K562 (cell line): ENCODE measurements around the gene UFC1. TPM values are rescaled to one million over a fixed set of nuclear protein-coding genes. Genes with fewer than 3 reads are reported as not detected.

Experiments used
- ATF1 ChIP-seq, 2 experiments: fragments of 450-650 bp in 1 of 2; IDR thresholded peaks; 2 replicates each; pipeline ENCODE4 v1.6.1; 2016; ENCODE audit warnings: missing compliant biosample characterization in 1 of 2, missing genetic modification characterization in 1 of 2
- CHD2 ChIP-seq: IDR thresholded peaks from 2 replicates; pipeline ENCODE4 v1.6.1; 2011; ENCODE audit warnings: low read depth, low read length
- DMBX1 ChIP-seq: fragments of 250-450 bp; sonication (Bioruptor Pico); IDR thresholded peaks from 2 replicates; pipeline ENCODE4 v1.8.0; 2022; ENCODE audit warnings: inconsistent platforms, mild to moderate bottlenecking, moderate library complexity, borderline replicate concordance
- ELK3 ChIP-seq: fragments of 450-650 bp; formaldehyde crosslinking; IDR thresholded peaks from 2 replicates; pipeline ENCODE4 v1.4.0; 2020; ENCODE audit warnings: mild to moderate bottlenecking
- FOXO4 ChIP-seq: fragments of 450-650 bp; formaldehyde crosslinking; IDR thresholded peaks from 2 replicates; pipeline ENCODE4 v1.4.0; 2020; ENCODE audit warnings: mild to moderate bottlenecking, moderate library complexity
- HIVEP1 ChIP-seq: fragments of 250-450 bp; sonication (Bioruptor Pico); IDR thresholded peaks from 2 replicates; pipeline ENCODE4 v1.4.0; 2020; ENCODE audit warnings: mild to moderate bottlenecking
- HMBOX1 ChIP-seq: sonication (generic); IDR thresholded peaks from 2 replicates; pipeline ENCODE4 v1.6.1; 2016
- HNRNPK ChIP-seq: fragments of 200-400 bp; formaldehyde crosslinking; IDR thresholded peaks from one replicate; pipeline ENCODE4 v1.6.1; 2018; ENCODE audit warnings: mild to moderate bottlenecking, low read depth, low read length; ENCODE audit not compliant: poor library complexity, severe bottlenecking
- L3MBTL2 ChIP-seq: fragments of 450-650 bp; IDR thresholded peaks from 2 replicates; pipeline ENCODE4 v1.6.1; 2016; ENCODE audit warnings: mild to moderate bottlenecking, moderate library complexity
- MNT ChIP-seq, 2 experiments: fragments of 450-650 bp; conservative IDR thresholded peaks; 2 replicates each; pipeline ENCODE4 v1.6.1; 2017; ENCODE audit warnings: mild to moderate bottlenecking in 2 of 2, moderate library complexity in 2 of 2
- MYBL2 ChIP-seq, 2 experiments: fragments of 450-650 bp in 1 of 2; sonication (generic) in 1 of 2; formaldehyde crosslinking in 1 of 2; IDR thresholded peaks; 2 replicates each; pipeline versions ENCODE4 v1.6.1 to v1.8.1; 2017 to 2022; ENCODE audit warnings: borderline replicate concordance in 1 of 2, inconsistent platforms in 1 of 2, low read depth in 1 of 2, mild to moderate bottlenecking in 1 of 2, missing genetic modification reagents in 1 of 2, moderate library complexity in 1 of 2
- NR3C1 ChIP-seq: sonication (generic); formaldehyde crosslinking; IDR thresholded peaks from 2 replicates; pipeline ENCODE4 v1.8.1; 2022; ENCODE audit warnings: missing genetic modification reagents
- SAFB2 ChIP-seq: fragments of 200-400 bp; formaldehyde crosslinking; IDR thresholded peaks from 2 replicates; pipeline ENCODE4 v1.6.1; 2018; ENCODE audit warnings: borderline replicate concordance, low read length, low read depth, moderate library complexity; ENCODE audit not compliant: severe bottlenecking
- SMARCE1 ChIP-seq: fragments of 450-650 bp; IDR thresholded peaks from 2 replicates; pipeline ENCODE4 v1.7.1; 2016; ENCODE audit warnings: mild to moderate bottlenecking
- STAT5A ChIP-seq: IDR thresholded peaks from 2 replicates; pipeline ENCODE4 v1.6.1; 2012; ENCODE audit warnings: low read length, inconsistent platforms, borderline replicate concordance
- ZNF143 ChIP-seq: sonication (generic); formaldehyde crosslinking; IDR thresholded peaks from 2 replicates; pipeline ENCODE4 v1.9.0; 2022; ENCODE audit warnings: mild to moderate bottlenecking, missing genetic modification reagents
- ZNF445 ChIP-seq: fragments of 250-450 bp; sonication (Bioruptor Pico); IDR thresholded peaks from 2 replicates; pipeline ENCODE4 v1.4.0; 2020; ENCODE audit warnings: low read depth, mild to moderate bottlenecking, moderate library complexity
- ZNF57 ChIP-seq: fragments of 450-650 bp; formaldehyde crosslinking; IDR thresholded peaks from 2 replicates; pipeline ENCODE4 v1.4.0; 2020; ENCODE audit warnings: mild to moderate bottlenecking, moderate library complexity
- polyA plus RNA-seq, 8 experiments: library from polyadenylated mRNA; depleted of rRNA in 4 of 8; stranded (reverse) in 5 of 8; unstranded in 3 of 8; fragments of >200 nt; fragmentation: Nextera tagmentation in 2 of 8; fragmentation: Illumina TruSeq in 1 of 8; extraction: Ambion mirVana in 2 of 8; extraction: Trizol in 1 of 8; gene quantifications; 2 replicates each; pipeline versions ENCODE4 v1.2.1 to v1.2.3, GENCODE V29; 2011 to 2014; ENCODE audit warnings: inconsistent platforms in 1 of 8, missing spikeins in 1 of 8
- total RNA-seq, 7 experiments: library from RNA; depleted of rRNA in 6 of 7; stranded (reverse); fragments of >200 nt in 6 of 7; fragmentation: Illumina TruSeq in 2 of 7; extraction: Trizol in 2 of 7; gene quantifications; 2 replicates each; pipeline versions ENCODE4 v1.2.1 to v1.2.3, GENCODE V29; 2011 to 2021; ENCODE audit warnings: low replicate concordance in 1 of 7
- TF ChIP-seq, protein P1 (sequence below): fragments of 250-450 bp; sonication (Bioruptor Pico); IDR thresholded peaks from 2 replicates; pipeline ENCODE4 v1.4.0; 2020; ENCODE audit warnings: mild to moderate bottlenecking

UFC1 gene
- total and polyA plus RNA-seq, 9 of the 15 experiments (the other 6 are each of a cell fraction or from before 2014, with no cell fraction given) = 92.8 to 220 (median 161) TPM

DNA sequence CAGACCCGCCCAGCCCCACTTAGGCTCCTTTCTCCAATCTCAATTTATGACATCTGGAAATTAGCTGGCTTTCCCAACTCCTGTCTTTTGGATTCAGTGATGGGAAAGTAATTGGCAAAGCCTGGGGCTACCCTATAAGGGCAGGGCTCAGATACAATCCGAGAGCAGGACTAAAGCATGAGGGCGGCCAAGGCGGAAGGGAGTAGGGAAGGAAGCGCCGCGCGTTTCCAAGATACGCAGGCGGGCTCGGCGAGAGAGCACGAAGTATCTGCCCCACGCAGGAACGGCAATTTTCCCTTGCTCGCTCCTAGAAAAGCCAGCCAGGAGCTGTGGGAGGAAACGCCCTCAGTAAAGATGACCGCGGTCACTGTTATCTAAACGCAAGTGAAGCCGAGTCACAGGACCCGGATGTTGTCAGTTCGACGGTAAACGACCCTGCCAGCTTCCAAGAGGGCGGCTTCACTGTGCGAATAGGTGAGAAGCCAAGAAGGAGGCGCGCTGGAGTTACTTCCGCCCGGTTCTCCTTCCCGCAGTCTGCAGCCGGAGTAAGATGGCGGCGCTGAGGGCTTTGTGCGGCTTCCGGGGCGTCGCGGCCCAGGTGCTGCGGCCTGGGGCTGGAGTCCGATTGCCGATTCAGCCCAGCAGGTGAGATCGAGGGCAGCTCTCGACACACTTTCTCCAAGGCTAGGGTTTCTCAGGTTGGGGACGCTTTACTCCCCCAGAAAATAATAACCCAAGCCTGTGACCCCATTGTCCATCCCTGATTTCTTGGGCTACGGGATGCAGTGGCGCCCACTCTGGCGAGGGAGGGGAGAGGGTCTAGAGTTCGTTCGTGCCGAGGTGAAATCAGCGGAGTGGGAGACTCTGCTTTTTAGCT lies 48.3 kb downstream of the UFC1 start, which contains the start of gene NDUFS2 (continued):
- peak; percentile 30; the same call in 1 of the 2 replicates for TF ChIP-seq SMARCE1
- TF ChIP-seq DMBX1 (CRISPR knock-in tag) = 0 out of 2 replicates have a peak, but pooled peaks have one; percentile 46
- TF ChIP-seq, protein P1, sequence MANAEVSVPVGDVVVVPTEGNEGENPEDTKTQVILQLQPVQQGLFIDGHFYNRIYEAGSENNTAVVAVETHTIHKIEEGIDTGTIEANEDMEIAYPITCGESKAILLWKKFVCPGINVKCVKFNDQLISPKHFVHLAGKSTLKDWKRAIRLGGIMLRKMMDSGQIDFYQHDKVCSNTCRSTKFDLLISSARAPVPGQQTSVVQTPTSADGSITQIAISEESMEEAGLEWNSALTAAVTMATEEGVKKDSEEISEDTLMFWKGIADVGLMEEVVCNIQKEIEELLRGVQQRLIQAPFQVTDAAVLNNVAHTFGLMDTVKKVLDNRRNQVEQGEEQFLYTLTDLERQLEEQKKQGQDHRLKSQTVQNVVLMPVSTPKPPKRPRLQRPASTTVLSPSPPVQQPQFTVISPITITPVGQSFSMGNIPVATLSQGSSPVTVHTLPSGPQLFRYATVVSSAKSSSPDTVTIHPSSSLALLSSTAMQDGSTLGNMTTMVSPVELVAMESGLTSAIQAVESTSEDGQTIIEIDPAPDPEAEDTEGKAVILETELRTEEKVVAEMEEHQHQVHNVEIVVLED (CRISPR knock-in tag) = no peak; the same call in 1 of the 2 replicates
- TF ChIP-seq FOXO4 = no peak
- TF ChIP-seq MNT (conservative IDR thresholded peaks at IDR 0.05) = peak; percentile 49 to 75
- 0 out of 2 replicates have a peak, but pooled peaks have one; percentile 76 for TF ChIP-seq HIVEP1 (CRISPR knock-in tag)
- TF ChIP-seq ZNF57 = no peak
- no peak for TF ChIP-seq ATF1 (CRISPR knock-in tag; IDR thresholded peaks at IDR 0.05)
- peak; percentile 94 for TF ChIP-seq ATF1 (tag; IDR thresholded peaks at IDR 0.05)
- TF ChIP-seq ZNF445 (CRISPR knock-in tag) = no peak
- TF ChIP-seq SAFB2 = no peak
- no peak; the same call in 1 of the 2 replicates for TF ChIP-seq STAT5A
- no peak for TF ChIP-seq CHD2
- no peak for TF ChIP-seq ELK3 (CRISPR knock-in tag)
- TF ChIP-seq L3MBTL2 = peak; percentile 62; the same call in 1 of the 2 replicates
- TF ChIP-seq ZNF143 = no peak
- TF ChIP-seq NR3C1 (CRISPR knock-in tag) = no peak
- TF ChIP-seq HMBOX1 = no peak
- no peak for TF ChIP-seq HNRNPK
- TF ChIP-seq MYBL2 (IDR thresholded peaks at IDR 0.05; ENCODE audit: low read depth) = no peak
- TF ChIP-seq MYBL2 (CRISPR knock-in tag; IDR thresholded peaks at IDR 0.05; ENCODE audit: borderline replicate concordance) = no peak
